ENCODE data around the gene MFN2. TPM values are rescaled to one million over a fixed set of nuclear protein-coding genes. Genes with fewer than 3 reads are reported as not detected.

The MFN2 gene
- polyA plus RNA-seq, 1 experiment = 62.5 TPM

GRCh38 chr1:12059722-12060464, 79.6 kb downstream of the MFN2 start:
- POLR2A ChIA-PET = no interaction called here
- Histone ChIP-seq H3K36me3 (ENCODE audit: control insufficient read depth, insufficient read depth, low read length) (no peaks in the 10 kb centered on the region), H3K27me3 (ENCODE audit: control insufficient read depth, insufficient read depth, low read length) (peaks cover 32% of the 10 kb centered on the region), H3K4me3 (ENCODE audit: low read depth, low read length) (no peak overlapping the region)
- DNase-seq (ENCODE audit: low read depth) = no peak
- no peak for TF ChIP-seq CTCF (IDR thresholded peaks at IDR 0.05; ENCODE audit: insufficient read depth, low read depth, low read length)
- CTCF ChIA-PET = no interaction called here

- POLR2A ChIA-PET = no interaction called here
- no peak for DNase-seq (ENCODE audit: low read depth)
- H3K36me3 ChIP-seq (ENCODE audit: control insufficient read depth, insufficient read depth, low read length) = no peaks in the 10 kb centered on the region
- TF ChIP-seq CTCF (IDR thresholded peaks at IDR 0.05; ENCODE audit: insufficient read depth, low read depth, low read length) = no peak
- H3K4me3 ChIP-seq (ENCODE audit: low read depth, low read length) = no peak overlapping the region
- peaks cover 33% of the 10 kb centered on the region for H3K27me3 ChIP-seq (ENCODE audit: control insufficient read depth, insufficient read depth, low read length)
- CTCF ChIA-PET = no interaction called here
Measured at GRCh38 chr1:12060500-12060899, 80.3 kb downstream of the MFN2 start.

Small RNAs within 50 kb of the gene (small RNA-seq; reads per million reads assigned to genes)
- gene AL096840.1 (ENCODE audit: insufficient read length, low read depth, low replicate concordance) = not detected
- not detected for gene MIR6729 (ENCODE audit: insufficient read length, low read depth, low replicate concordance)
- not detected for gene RF00019 (ENCODE audit: insufficient read length, low read depth, low replicate concordance)
- gene RN7SL649P (ENCODE audit: insufficient read length, low read depth, low replicate concordance) = not detected

Other genes starting within 250 kb of the MFN2 start
- 37.9 and 64.5 TPM in 2 replicates for gene AGTRAP, start 244.3 kb upstream of the MFN2 start, polyA plus RNA-seq (2011; rRNA removed)
- gene C1orf167, start 218.3 kb upstream of the MFN2 start, polyA plus RNA-seq (2011; rRNA removed) = 0.48 and 0.54 TPM in 2 replicates
- 7.5 and 8.4 TPM in 2 replicates for gene MTHFR, start 174.5 kb upstream of the MFN2 start, polyA plus RNA-seq (2011; rRNA removed)
- 5.4 and 6.1 TPM in 2 replicates for gene CLCN6, start 174.3 kb upstream of the MFN2 start, polyA plus RNA-seq (2011; rRNA removed)
- gene NPPA, start 132.7 kb upstream of the MFN2 start, polyA plus RNA-seq (2011; rRNA removed) = not detected in 2 replicates
- 0.12 and 0.38 TPM in 2 replicates for gene NPPB, start 121.5 kb upstream of the MFN2 start, polyA plus RNA-seq (2011; rRNA removed)
- 48.2 and 70.0 TPM in 2 replicates for gene KIAA2013, start 54.0 kb upstream of the MFN2 start, polyA plus RNA-seq (2011; rRNA removed)
- gene PLOD1, start 45.7 kb upstream of the MFN2 start, polyA plus RNA-seq (2011; rRNA removed) = 528 and 851 TPM in 2 replicates
- 8.6 and 18.5 TPM in 2 replicates for gene MIIP, start 39.1 kb downstream of the MFN2 start, polyA plus RNA-seq (2011; rRNA removed)
- not detected in 2 replicates for gene TNFRSF8, start 82.9 kb downstream of the MFN2 start, polyA plus RNA-seq (2011; rRNA removed)
- 0.47 and 0.60 TPM in 2 replicates for gene TNFRSF1B, start 186.5 kb downstream of the MFN2 start, polyA plus RNA-seq (2011; rRNA removed)
- 22.3 and 23.1 TPM in 2 replicates for gene VPS13D, start 249.6 kb downstream of the MFN2 start, polyA plus RNA-seq (2011; rRNA removed)

Data from BJ (cell line).